Umbilical cord (tissue), 2 donors: ENCODE data around the gene ARHGEF26. TPM values are rescaled to one million over a fixed set of nuclear protein-coding genes. Genes with fewer than 3 reads are reported as not detected.

Source experiments
- DNase-seq: peaks from one replicate; pipeline ENCODE4 v3.0.0-alpha.2; 2015; ENCODE audit warnings: low spot score
- total RNA-seq: library from RNA; depleted of rRNA; stranded (reverse); fragments of >200 nt; gene quantifications from one replicate; pipeline ENCODE4 v1.2.3, GENCODE V29; 2014; ENCODE audit warnings: low replicate concordance; ENCODE audit not compliant: insufficient read depth

Gene ARHGEF26
- total RNA-seq, 1 donor from 2014 or later: 26.5 TPM

DNA sequence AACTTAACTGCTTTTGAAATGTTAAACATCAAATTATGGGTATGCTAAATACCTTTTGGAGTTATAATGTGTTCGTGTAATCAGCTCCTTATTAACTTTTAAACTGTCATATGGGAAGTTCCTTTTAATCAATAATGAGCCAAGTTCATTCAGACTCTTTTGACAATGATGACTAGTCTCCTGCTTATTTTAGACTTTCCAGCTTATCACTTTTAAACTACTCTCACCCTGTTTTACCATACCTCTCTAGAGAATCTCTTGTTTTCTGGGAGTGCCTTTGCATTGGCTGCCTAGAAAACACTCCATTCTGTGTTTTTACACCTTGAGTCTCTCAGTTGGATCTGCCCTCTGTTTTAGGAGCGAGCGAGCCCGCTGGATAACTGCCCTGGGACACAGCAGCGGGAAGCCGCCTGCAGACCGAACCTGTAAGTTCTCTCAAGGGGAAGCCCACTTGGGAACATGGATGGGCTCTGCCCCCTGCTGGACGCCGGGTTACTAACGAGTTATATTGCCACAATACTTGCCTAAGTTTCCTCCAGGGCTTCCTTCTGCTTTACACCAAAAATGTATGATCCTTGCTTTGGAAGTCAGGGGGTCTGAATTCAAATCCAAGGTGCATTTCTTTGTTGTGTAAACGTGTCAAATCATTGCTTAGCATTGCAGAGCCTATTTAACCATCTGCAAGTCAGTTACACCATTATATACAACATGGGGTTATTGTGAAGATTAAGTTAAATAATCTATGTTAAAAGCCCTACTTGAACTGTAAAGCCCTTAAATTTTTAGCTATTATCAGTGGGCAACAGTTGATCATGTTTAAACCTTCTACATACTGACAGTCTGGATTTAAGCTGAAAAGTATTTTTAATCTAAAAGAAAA, 131.8 kb downstream of the ARHGEF26 start:
- peak; percentile 93 for DNase-seq

DNA sequence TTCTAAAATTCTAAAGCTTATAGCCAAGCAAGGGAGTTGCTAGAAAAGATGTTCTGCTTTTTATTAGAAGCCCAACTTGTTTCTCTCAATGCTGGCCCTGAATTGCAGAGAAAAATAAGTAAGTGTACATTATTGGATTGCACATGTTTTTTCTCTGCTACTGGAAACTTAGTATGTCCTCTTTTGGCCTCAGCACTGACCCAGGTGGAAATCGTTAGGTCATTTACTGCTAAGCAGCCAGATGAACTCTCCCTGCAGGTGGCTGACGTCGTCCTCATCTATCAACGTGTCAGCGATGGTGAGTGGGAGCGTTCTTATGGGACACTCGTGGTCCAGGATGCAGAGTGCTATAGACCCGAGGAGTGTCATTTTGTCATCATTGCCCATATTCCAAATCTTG, 133.3 kb downstream of the ARHGEF26 start:
- DNase-seq: no peak

DNA sequence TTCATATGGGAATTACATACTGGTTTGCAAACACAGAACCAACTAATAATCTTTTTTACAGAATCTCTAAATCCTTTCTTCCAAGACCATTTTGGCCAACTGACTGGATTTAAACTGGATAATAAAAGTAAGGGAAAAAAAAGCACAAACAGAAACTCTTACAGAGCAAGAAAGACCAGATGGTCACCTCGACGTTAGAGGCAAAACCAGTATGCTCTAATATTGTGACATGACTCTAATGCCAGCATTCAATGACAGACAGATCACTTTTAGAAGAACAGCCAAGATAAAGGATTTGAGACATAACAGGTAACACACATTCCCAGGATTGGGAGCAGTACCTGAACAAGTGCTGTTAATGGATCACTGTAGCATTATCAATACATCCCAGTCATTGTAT, 152.2 kb downstream of the ARHGEF26 start:
- DNase-seq: peak; percentile 24

DNA sequence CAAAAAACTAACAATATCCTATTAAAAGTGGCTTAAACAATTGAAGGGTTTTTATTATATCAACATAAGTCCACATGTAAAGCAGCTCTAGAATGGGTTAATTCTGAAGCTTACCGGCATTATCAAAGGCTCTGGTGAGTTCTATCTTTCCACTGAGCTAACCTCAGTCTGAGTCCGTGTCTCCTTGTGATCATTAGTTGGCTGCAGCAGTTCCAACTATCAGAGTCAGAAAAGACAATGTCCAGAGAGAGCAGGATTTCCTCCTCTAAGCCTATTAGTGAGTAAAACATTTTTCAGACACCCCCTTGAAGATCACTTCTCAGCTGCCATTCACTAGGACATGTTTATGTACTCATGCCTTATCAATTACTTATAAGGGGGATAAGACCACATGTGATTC, 153.2 kb downstream of the ARHGEF26 start:
- DNase-seq: peak; percentile 90

DNA sequence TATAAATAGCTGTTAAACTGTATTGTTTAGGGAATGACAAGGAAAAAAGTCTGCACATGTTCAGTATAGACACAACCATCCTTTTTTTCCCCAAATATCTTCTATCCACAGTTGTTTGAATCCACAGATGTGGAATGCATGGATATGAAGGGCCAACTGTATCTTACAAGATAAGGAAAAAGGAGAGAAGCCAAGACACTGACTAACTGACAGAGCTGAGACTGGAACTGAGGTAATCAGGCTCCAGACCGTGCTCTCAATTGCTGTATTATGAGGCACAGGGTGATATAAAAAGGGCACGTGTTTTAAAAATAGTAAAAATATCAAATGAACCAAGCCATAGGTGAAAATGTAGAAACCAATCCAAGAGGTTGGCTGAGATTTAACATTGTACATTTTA, 154.1 kb downstream of the ARHGEF26 start:
- peak; percentile 86 for DNase-seq

DNA sequence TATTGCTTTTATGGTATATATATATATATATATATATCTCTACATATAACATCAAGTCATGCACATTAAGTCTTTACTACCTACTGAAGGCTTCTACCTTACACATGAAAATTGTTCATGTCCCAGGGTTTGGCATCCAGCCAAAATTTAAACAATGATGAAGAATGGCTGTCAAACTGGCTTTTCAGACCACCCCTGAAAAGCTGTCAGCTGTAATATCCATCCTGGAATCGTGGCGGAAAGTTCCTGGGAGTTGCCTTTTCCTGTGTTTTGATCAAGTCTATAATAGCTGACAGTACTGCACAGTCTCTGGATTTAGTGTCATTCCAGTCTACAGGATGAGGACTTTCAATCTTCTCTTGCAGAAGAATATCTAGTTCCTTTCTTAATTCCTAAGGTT, 154.8 kb downstream of the ARHGEF26 start:
- DNase-seq: no peak

DNA sequence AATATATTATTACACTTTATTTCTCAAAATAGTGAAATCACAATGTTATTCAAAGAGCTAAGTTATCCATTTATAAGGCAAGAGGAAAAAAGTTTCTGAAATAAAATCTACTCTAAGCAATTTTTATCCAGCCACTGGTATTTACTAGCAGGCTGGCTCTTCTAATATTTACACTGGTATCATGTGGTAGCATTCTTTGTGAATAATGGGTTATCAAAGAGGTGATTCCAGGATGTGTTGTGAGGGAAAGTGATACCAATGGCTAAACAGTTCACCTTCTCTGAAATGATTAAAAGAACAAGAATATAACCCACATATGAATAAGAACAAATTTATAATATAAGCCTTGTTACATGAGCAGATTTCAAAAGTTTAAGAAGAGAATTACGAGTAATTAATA, 159.0 kb downstream of the ARHGEF26 start:
- DNase-seq: no peak

DNA sequence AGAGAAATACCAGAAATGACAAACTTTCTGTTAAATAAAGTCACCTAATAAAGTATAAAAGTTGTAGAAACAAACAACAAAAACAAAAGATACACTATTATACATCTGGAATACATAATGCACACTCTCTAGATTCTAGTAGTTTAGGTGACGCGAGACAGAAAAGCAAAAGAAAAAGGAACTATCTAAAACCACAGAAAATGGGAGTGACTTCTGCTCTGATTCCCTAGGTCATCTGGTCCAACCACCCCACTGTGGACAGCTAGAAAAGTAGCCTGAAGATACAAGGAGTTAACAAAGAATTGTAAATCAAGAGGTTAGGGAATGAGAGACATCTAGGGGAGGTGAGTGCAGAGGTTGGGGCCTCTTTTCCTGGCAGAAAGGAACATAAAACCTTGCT, 164.0 kb downstream of the ARHGEF26 start:
- DNase-seq: no peak

DNA sequence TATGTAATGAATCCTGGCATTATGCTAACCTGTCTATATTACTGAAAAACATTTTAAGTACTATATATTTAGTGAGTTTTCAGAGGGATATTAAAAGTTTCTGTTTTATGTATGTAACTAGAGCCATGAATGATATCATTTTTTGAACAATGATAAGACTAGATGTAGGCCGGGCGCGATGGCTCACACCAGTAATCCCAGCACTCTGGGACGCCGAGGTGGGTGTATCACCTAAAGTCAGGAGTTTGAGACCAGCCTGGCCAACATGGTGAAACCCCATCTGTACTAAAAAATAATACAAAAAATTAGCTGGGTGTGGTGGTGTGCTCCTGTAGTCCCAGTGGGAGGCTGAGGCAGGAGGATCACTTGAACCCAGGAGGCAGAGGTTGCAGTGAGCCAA, 169.0 kb downstream of the ARHGEF26 start:
- no peak for DNase-seq

DNA sequence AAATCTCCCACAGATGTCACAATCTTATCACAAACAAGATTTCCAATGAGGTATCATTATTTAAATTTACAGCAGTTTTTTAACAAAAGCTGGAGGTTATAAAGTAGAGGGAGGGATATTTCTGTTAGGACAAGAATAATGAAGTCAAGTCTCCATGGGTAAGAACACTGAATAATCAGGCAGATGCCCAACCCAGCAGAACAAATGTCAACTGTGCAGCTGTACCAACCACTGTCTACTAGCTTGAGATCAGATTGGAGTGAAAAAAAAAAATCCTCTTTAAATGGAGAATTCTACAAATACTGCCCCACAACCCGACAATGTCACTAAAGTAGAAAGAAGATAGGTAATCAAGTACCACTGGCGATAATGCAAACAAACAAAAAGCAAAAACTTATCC, 172.8 kb downstream of the ARHGEF26 start:
- no peak for DNase-seq

DNA sequence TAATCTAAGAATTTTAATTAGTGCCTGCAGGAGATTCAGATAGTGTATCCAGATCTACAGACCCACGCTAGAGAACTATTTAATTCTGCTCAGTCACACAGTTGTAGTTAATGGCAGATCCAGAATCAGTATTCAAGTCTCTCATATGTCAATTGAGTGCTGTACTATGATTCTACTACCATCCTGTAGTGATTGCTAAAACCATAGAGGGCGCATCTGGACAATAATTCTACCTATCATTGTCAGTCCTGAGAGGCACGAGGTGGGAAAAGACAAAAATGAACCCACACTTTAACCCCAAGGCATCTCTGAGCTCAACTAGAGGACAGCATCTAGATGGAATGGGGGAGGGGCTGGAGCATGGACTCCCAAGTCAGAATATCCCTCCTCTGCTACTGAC, 180.4 kb downstream of the ARHGEF26 start:
- no peak for DNase-seq

DNA sequence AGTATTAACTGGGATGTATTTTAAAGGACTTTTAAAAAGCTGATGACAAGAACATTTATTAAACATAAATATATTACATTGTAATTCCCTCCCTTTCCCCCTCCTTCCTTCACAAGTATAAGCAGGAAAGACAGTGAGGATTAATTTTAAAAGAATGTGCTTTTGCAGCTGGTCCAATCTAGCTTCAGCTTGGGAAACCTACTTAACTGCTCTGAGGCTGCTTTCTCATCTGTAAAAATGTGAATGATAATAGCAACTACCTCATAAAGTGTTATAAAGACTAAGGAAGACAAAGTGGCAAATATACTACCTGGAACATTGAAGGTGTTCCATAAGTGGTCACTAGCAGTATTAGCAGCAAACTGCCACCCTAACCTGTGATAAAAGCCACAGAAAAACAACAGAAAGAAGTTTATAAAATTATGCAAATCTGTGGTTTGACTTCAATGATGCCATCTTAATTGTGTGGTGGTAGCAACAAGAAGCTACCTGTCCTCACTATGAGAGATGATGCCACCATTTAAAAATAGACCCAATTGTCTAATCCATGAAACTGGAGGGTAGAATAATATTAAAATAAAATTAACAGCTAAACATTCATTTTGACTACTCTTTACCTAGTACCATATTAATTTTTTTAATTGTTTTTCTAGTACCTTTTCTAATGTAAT, 183.1 kb downstream of the ARHGEF26 start:
- no peak for DNase-seq

DNA sequence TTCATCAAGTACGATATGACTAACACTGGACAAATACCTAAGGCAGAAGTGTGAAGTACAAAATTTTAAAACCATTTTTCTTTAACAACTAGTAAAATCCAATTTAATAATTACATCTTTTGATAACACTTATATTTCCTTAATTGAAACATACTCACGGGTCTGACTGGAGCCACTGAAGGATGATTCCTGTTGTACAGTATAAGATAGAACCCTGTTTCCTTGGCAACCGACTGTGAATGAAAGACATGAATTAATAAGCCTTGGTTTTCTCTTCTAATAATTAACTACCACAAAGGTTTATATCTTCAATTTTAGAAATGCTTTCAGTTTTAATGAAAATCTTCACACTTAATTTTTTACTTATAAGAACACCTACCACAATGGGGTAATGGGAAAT, 183.7 kb downstream of the ARHGEF26 start:
- no peak for DNase-seq

DNA sequence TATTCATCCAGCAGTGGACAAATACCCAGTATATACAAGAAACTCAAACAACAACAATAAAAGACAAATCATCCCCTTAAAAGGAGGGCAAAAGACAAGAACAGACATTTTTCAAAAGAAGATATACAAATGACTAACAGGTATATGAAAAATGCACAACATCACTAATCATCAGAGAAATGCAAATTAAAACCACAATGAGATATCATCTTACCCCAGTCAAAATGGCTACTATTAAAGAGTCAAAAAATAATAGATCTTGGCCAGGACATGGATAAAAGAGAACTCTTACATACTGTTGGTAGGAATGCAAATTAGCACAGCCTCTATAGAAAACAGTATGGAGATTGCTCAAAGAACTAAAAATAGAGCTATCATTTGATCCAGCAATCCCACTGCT, 186.2 kb downstream of the ARHGEF26 start:
- DNase-seq: no peak

Other genes starting within 250 kb of the ARHGEF26 start
- 45.0 TPM for gene DHX36, start 203.1 kb downstream of the ARHGEF26 start, total RNA-seq